ENCODE results near the gene TMEM19. TPM values are rescaled to one million over a fixed set of nuclear protein-coding genes. Genes with fewer than 3 reads are reported as not detected.

Gene TMEM19
- total RNA-seq, 4 donors from 2014 or later, result 19.6 to 31.4 (median 21.6) TPM

DNA sequence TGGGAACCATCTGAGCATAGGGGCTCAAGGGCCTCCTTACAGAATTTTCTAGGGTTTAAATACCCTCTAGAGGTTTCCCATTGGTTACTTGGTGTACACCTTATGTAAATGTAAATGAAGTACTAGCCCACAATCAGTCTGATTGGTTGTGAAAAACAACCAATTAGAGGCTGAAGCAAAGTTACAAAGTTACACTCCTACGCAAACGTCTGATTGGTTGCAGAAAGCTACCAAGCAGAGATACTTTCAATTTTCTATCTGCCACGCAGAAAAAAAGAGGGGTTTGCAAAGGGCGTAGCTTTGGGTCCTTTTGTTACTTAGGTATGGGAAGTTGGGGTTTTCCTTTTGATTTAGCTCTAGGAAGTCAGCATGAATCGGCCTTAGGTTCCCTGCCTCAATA lies 1.8 kb upstream of the TMEM19 start:
- TF ChIP-seq, protein P1, sequence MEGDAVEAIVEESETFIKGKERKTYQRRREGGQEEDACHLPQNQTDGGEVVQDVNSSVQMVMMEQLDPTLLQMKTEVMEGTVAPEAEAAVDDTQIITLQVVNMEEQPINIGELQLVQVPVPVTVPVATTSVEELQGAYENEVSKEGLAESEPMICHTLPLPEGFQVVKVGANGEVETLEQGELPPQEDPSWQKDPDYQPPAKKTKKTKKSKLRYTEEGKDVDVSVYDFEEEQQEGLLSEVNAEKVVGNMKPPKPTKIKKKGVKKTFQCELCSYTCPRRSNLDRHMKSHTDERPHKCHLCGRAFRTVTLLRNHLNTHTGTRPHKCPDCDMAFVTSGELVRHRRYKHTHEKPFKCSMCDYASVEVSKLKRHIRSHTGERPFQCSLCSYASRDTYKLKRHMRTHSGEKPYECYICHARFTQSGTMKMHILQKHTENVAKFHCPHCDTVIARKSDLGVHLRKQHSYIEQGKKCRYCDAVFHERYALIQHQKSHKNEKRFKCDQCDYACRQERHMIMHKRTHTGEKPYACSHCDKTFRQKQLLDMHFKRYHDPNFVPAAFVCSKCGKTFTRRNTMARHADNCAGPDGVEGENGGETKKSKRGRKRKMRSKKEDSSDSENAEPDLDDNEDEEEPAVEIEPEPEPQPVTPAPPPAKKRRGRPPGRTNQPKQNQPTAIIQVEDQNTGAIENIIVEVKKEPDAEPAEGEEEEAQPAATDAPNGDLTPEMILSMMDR (IDR thresholded peaks at IDR 0.05; ENCODE audit: low read depth), result no peak

DNA sequence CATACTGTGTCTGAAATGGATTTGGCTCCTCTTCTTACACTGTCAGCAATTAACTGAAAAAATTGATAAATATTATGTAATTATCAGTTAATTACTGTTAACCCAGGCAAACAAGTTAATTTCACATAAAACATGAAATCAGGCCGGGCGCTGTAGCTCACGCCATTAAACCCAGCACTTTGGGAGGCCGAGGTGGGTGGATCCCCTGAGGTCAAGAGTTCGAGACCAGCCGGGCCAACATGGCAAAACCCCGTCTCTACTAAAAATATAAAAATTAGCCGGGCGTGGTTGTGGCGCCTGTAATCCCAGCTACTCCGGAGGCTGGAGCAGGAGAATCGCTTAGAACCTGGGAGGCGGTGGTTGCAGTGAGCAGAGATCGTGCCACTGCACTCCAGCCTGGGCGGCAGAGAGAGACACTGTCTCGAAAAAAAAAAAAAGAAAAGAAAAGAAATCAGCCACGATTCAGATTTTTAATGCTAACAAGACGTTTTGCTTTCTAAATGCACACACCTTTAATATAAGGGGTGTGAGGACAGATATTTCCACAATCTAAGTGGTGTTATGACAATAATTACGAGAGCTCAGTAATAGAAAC lies 473 bp upstream of the TMEM19 start:
- TF ChIP-seq, protein P1 (IDR thresholded peaks at IDR 0.05; ENCODE audit: low read depth), result no peak

DNA sequence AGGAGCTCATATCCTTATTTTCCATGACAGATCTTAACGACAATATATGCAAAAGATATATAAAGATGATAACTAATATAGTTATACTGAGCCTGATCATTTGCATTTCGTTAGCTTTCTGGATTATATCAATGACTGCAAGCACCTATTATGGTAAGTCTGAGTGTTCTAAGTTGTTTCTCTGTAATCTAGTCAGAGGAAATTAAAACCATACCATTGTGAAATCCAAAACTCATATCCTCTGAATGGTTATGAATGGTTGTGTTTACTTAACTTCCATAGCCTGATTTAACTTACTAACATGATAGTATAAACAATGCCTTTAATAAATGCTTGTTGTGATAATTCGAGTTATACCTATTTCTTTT lies 760 bp downstream of the TMEM19 start:
- TF ChIP-seq, protein P1 (IDR thresholded peaks at IDR 0.05; ENCODE audit: low read depth), result no peak

DNA sequence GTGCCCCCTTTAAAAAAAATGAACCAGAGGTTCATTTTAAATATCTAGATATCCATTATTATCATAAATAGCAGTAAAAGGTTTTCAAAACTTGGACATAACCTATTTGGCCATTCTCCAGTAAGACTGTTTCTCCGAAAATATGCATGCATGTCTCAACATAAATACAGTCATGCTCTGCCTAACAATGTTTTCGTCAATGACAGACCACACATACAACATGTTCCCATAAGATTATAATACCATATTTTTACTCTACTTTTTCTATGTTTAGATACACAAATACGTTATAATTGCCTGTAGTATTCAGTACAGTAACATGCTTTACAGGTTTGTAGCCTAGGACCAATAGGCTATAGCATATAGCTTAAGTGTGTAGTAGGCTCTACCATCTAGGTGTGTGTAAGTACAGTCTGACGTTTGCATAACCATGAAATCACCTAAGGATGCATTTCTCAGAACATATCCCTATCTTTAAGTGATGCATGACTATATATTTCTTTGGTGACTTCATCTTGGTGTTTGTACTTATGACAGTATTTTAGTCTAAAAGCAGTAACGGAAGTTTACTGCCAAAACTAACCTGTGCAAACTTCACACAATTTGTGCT lies 3.2 kb downstream of the TMEM19 start:
- TF ChIP-seq, protein P1 (IDR thresholded peaks at IDR 0.05; ENCODE audit: low read depth), result no peak

DNA sequence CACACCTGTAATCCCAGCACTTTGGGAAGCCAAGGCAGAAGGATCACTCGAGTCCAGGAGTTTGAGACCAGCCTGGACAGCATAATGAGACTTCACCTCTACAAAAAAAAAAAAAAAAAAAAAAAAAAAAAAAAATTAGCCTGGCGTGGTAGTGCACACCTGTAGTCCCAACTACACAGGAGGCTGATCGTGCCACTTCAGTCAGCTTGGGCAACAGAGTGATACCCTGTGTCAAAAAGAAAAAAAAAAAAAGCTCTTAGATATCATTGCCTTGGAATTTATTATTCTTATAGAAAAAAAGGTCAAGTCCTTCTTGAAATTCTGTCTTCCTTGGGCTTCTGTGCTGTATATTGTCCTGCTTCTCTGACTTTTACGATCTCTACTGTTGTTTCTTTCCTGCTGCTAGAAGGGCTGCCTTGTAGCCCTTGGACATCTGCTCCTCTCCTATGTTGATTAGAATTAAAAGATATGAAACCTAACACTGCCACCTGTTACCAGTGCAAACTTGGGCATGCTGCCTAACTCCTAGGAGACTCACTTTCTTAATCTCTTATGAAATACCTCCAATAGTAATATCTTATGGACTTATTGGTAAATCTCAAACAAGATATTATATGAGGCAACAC lies 5.7 kb downstream of the TMEM19 start:
- TF ChIP-seq, protein P1 (IDR thresholded peaks at IDR 0.05; ENCODE audit: low read depth), result no peak

DNA sequence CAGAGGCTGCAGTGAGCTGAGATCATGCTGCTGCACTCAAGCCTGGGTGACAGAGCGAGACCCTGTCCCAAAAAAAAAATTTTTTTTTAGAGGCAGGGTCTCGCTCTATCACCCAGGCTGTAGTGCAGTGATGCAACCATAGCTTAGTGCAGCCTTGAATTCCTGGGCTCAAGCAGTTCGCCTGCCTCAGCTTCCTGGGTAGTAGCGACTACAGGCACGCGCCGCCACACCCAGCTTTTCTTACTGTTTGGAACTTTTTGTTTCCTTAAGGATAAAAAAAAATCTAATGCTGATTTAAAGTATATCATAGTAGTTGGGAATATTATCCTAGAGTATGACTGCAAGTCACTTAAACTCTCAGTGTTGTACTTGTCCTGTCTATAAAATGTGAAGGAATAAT lies 7.2 kb downstream of the TMEM19 start:
- TF ChIP-seq, protein P1 (IDR thresholded peaks at IDR 0.05; ENCODE audit: low read depth), result no peak

DNA sequence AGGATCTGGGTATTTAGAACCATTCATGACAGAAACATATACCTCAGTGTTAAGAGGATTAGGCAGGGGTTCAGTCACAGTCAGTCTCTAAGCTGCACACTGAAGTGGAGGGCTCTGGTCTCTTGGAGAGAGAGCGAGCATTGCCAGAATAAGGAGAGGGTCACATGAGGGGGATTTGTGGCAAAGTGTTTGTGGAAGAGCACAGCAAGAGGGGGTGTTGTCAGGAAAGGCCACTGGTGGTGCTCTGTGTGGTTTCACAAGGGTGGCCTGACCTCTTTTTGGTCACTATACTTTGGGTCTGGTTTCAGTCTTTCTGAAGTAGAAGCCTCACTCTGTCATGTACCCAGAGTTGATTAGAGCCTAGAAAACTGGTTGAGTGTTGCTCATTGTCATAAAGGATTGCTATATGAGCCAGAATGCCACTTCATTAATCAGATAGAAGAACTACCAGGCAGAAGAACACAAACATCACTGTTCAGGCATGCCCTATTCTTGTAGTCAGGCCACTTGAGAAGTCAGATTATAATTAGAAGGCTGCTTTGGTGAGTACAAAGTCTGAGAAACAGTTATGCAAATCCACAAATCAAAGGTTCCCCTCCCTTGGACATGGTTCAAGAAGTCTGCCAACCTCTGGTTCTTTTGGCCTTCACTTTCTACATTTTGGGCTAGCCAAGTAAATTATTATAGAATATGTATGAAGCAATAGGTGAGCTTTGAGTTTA lies 8.4 kb downstream of the TMEM19 start:
- TF ChIP-seq, protein P1 (IDR thresholded peaks at IDR 0.05; ENCODE audit: low read depth), result no peak
